Heart left ventricle (tissue), 13 donors: ENCODE measurements around the gene ARL8A.

Source experiments
- CTCF ChIP-seq, 12 donors: fragments of 200-600 bp; sonication (generic) in 4 of 12; IDR thresholded peaks; one replicate each; pipeline versions ENCODE4 v1.5.0 to v1.8.0; 2018 to 2022; ENCODE audit warnings: antibody characterized with exemption in 12 of 12, mild to moderate bottlenecking in 5 of 12
- POLR2A ChIP-seq, 2 donors: fragments of 450-650 bp; IDR thresholded peaks; one replicate each; pipeline ENCODE4 v1.6.1; 2017; ENCODE audit warnings: antibody characterized with exemption in 2 of 2, mild to moderate bottlenecking in 2 of 2, moderate library complexity in 2 of 2
- donor health status: ischemic (EF 13 %, LVEDD 7.1; RV severe dilation, severe dysfunction).
- donor health status: DM: no; HTN: yes; CAD: no.
- donor health status: DM: no; HTN: no; CAD: no.
- donor health status: ischemic (EF 25% LVEDD 6.9; RV normal size, moderate dysfunction).
- donor health status: ischemic (EF 25% LVEDD 5.7; RV mildly dilated, moderate dysfunction).
- donor health status: ischemic (EF 35%, LVEDD 5.7; RV mildly dilated, moderate dysfunction).
- donor health status: nonischemic (EF 11% LVEDD 7.7; RV severe dilation, severe dysfunction).
- donor health status: DM: yes; HTN: yes; CAD: no.
- donor health status: PGD.
- donor health status: ischemic (EF 29% LVEDD 5.4; RV normal size, mild dysfunction).
- donor health status: nonischemic (EF 23%, LVEDD 6.1; RV moderate dilation, normal function).

GRCh38 chr1:202187697-202188407 lies 43.3 kb upstream of the ARL8A start:
- TF ChIP-seq CTCF (IDR thresholded peaks at IDR 0.05) (no peak), POLR2A (IDR thresholded peaks at IDR 0.05) (no peak)
